Endodermal cell (in vitro differentiated cells): Measurements from ENCODE around the gene HTR3E. TPM values are rescaled to one million over a fixed set of nuclear protein-coding genes. Genes with fewer than 3 reads are reported as not detected.
"Not testable (repeated sequence)": the region's sequence is repeated elsewhere in the genome, so short reads cannot be mapped to it uniquely, and the experiment has no call there.

Experiments used
- DNase-seq: peaks from one replicate; pipeline ENCODE4 v3.0.0-alpha.2; 2017
- H3K27ac ChIP-seq: 2 replicates; pipeline ENCODE4 v1.5.1; 2013; ENCODE audit warnings: mild to moderate bottlenecking, low read depth, low read length, moderate library complexity
- H3K27me3 ChIP-seq: 2 replicates; pipeline ENCODE4 v1.6.1; 2013; ENCODE audit warnings: mild to moderate bottlenecking, low read length, moderate library complexity; ENCODE audit not compliant: insufficient read depth, control insufficient read depth, poor library complexity, severe bottlenecking
- H3K36me3 ChIP-seq: 2 replicates; pipeline ENCODE4 v1.7.0; 2013; ENCODE audit warnings: mild to moderate bottlenecking, low read length, moderate library complexity; ENCODE audit not compliant: control insufficient read depth, insufficient read depth
- H3K4me1 ChIP-seq: one replicate; pipeline ENCODE4 v1.7.0; 2013; ENCODE audit warnings: low read length; ENCODE audit not compliant: control insufficient read depth, insufficient read depth
- H3K4me3 ChIP-seq: 2 replicates; pipeline ENCODE4 v1.5.1; 2013; ENCODE audit warnings: mild to moderate bottlenecking, low read length, moderate library complexity
- H3K9ac ChIP-seq: 2 replicates; pipeline ENCODE4 v1.6.1; 2013; ENCODE audit warnings: mild to moderate bottlenecking, low read length, moderate library complexity; ENCODE audit not compliant: poor library complexity, severe bottlenecking; ENCODE audit errors: extremely low read depth
- H3K9me3 ChIP-seq: 2 replicates; pipeline ENCODE4 v1.6.1; 2013; ENCODE audit warnings: mild to moderate bottlenecking, low read length, moderate library complexity; ENCODE audit not compliant: control insufficient read depth
- H3K27ac Mint-ChIP-seq: 2 replicates; pipeline ENCODE4 v1.8.0; 2020; ENCODE audit warnings: mixed read lengths
- H3K27me3 Mint-ChIP-seq: 2 replicates; pipeline ENCODE4 v1.8.0; 2021; ENCODE audit warnings: mild to moderate bottlenecking, mixed read lengths; ENCODE audit not compliant: insufficient read depth
- H3K36me3 Mint-ChIP-seq: 2 replicates; pipeline ENCODE4 v1.8.0; 2020; ENCODE audit warnings: low read depth, mixed read lengths
- H3K4me1 Mint-ChIP-seq: 2 replicates; pipeline ENCODE4 v1.8.0; 2020; ENCODE audit warnings: mixed read lengths
- H3K4me3 Mint-ChIP-seq: 2 replicates; pipeline ENCODE4 v1.8.0; 2020; ENCODE audit warnings: mild to moderate bottlenecking, moderate library complexity, mixed read lengths
- H3K9me3 Mint-ChIP-seq: 2 replicates; pipeline ENCODE4 v1.8.0; 2020; ENCODE audit warnings: mild to moderate bottlenecking, mixed read lengths
- WGBS, 2 experiments: methylation state at CpG; one replicate each; pipeline versions ENCODE4 v1.1.5 to v1.1.7; 2013; ENCODE audit warnings: missing lambda C conversion rate in 2 of 2, mixed read lengths in 1 of 2; ENCODE audit not compliant: insufficient coverage in 1 of 2, insufficient read length in 1 of 2; 5-methylcytosine and 5-hydroxymethylcytosine counted together
- total RNA-seq, 2 donors: library from RNA; stranded (reverse); fragmentation: NEBNext Ultra II Directional in 1 of 2; extraction: Animal tissue kit (Norgen Biotek cat#: 25700) in 1 of 2; gene quantifications; 2 replicates in 1 of 2; 3 replicates in 1 of 2; pipeline ENCODE4 v1.2.1, GENCODE V29; 2021
- TF ChIP-seq, protein P1 (sequence below): fragments of 200-600 bp; sonication (generic); conservative IDR thresholded peaks from 2 replicates; pipeline ENCODE4 v1.5.0; 2021; ENCODE audit warnings: antibody characterized with exemption, mild to moderate bottlenecking

The HTR3E gene
- total RNA-seq, 2 donors from 2014 or later: not detected

GRCh38 chr3:184066211-184066610, 30.7 kb upstream of the HTR3E start:
- Mint-ChIP-seq H3K9me3 (peaks cover 8% of the 10 kb centered on the region), H3K4me1 (peaks cover 5% of the 10 kb centered on the region), H3K27me3 (no peaks in the 10 kb centered on the region), H3K27ac (no peak overlapping the region), H3K36me3 (peaks cover 2% of the 10 kb centered on the region), H3K4me3 (no peak overlapping the region)
- no peak for DNase-seq
- Histone ChIP-seq H3K9ac (no peak overlapping the region), H3K4me3 (no peak overlapping the region), H3K4me1 (no peaks in the 10 kb centered on the region), H3K36me3 (no peaks in the 10 kb centered on the region), H3K27me3 (no peaks in the 10 kb centered on the region), H3K27ac (no peak overlapping the region), H3K9me3 (peaks cover 16% of the 10 kb centered on the region)
- TF ChIP-seq, protein P1, sequence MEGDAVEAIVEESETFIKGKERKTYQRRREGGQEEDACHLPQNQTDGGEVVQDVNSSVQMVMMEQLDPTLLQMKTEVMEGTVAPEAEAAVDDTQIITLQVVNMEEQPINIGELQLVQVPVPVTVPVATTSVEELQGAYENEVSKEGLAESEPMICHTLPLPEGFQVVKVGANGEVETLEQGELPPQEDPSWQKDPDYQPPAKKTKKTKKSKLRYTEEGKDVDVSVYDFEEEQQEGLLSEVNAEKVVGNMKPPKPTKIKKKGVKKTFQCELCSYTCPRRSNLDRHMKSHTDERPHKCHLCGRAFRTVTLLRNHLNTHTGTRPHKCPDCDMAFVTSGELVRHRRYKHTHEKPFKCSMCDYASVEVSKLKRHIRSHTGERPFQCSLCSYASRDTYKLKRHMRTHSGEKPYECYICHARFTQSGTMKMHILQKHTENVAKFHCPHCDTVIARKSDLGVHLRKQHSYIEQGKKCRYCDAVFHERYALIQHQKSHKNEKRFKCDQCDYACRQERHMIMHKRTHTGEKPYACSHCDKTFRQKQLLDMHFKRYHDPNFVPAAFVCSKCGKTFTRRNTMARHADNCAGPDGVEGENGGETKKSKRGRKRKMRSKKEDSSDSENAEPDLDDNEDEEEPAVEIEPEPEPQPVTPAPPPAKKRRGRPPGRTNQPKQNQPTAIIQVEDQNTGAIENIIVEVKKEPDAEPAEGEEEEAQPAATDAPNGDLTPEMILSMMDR: no peak
- WGBS, 2 experiments: no CpG with 5 or more reads among the region's 2 CpGs

- Mint-ChIP-seq H3K4me1 (peaks cover 5% of the 10 kb centered on the region), H3K9me3 (peaks cover 9% of the 10 kb centered on the region), H3K36me3 (peaks cover 2% of the 10 kb centered on the region), H3K4me3 (no peak overlapping the region), H3K27me3 (no peaks in the 10 kb centered on the region), H3K27ac (no peak overlapping the region)
- DNase-seq: no peak
- Histone ChIP-seq H3K27me3 (no peaks in the 10 kb centered on the region), H3K27ac (no peak overlapping the region), H3K36me3 (no peaks in the 10 kb centered on the region), H3K9me3 (peaks cover 17% of the 10 kb centered on the region), H3K4me3 (no peak overlapping the region), H3K4me1 (no peaks in the 10 kb centered on the region), H3K9ac (no peak overlapping the region)
- TF ChIP-seq, protein P1: no peak
- 90 to 97% methylated on average over 5 to 6 of the region's 6 CpGs for WGBS, 2 experiments
Observed at GRCh38 chr3:184067573-184068055, 29.2 kb upstream of the HTR3E start.

DNA sequence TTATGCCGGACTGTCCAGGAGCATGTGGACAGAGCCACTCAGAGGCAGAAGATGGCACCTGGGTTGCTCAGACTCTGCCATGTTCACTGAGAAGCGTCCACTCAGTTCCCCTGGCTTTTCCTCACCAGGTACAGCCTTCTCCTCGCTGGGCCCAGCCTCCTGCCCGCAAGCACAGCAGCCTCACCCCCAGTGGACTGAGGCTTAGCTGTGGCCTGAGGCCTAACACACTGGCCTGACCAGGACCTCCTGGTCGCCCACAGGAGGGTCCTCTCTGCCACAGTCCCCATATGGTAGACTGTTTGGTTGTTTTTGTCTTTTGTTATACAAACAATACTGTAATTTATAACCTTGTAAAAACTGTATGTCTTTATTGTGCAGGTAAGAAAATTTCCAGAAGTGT, 28.5 kb upstream of the HTR3E start:
- Mint-ChIP-seq H3K36me3 (peaks cover 2% of the 10 kb centered on the region), H3K27me3 (no peaks in the 10 kb centered on the region), H3K4me1 (peaks cover 5% of the 10 kb centered on the region), H3K4me3 (no peak overlapping the region), H3K27ac (no peak overlapping the region), H3K9me3 (peaks cover 9% of the 10 kb centered on the region)
- Histone ChIP-seq H3K4me1 (no peaks in the 10 kb centered on the region), H3K9ac (no peak overlapping the region), H3K4me3 (no peak overlapping the region), H3K36me3 (no peaks in the 10 kb centered on the region), H3K27me3 (no peaks in the 10 kb centered on the region), H3K9me3 (peaks cover 17% of the 10 kb centered on the region), H3K27ac (no peak overlapping the region)
- WGBS, 2 experiments: 93 to 94% methylated on average over 3 to 5 of the region's 5 CpGs
- TF ChIP-seq, protein P1: no peak
- DNase-seq: no peak

- not testable (repeated sequence) for H3K36me3 ChIP-seq, H3K4me1 Mint-ChIP-seq, H3K9ac ChIP-seq, H3K4me3 ChIP-seq, DNase-seq, H3K36me3 Mint-ChIP-seq, H3K27me3 ChIP-seq, H3K27ac ChIP-seq, H3K27ac Mint-ChIP-seq, H3K4me3 Mint-ChIP-seq, H3K9me3 Mint-ChIP-seq, H3K27me3 Mint-ChIP-seq, H3K4me1 ChIP-seq
- WGBS, 2 experiments: 91 to 100% methylated on average over 3 to 7 of the region's 7 CpGs
- H3K9me3 ChIP-seq: peaks cover 17% of the 10 kb centered on the region
Observed at GRCh38 chr3:184071142-184071541, 25.7 kb upstream of the HTR3E start.
